HEK293 (cell line): ENCODE results near the gene CAPN8.

Experiments used
- CTCF ChIA-PET: fragments of 350-600 bp; formaldehyde crosslinking; extraction: SDS; loops from one replicate; lab custom pipeline; 2021; ENCODE audit warnings: antibody characterized with exemption; lab: Yijun Ruan, JAX
- POLR2A ChIA-PET: fragments of 300-600 bp; formaldehyde crosslinking; extraction: SDS; loops from one replicate; lab custom pipeline; 2020; ENCODE audit warnings: antibody characterized with exemption, inconsistent platforms; lab: Yijun Ruan, JAX
- H3K27ac ChIP-seq: fragments of 200-500 bp; sonication (Bioruptor generic); 2 replicates; pipeline ENCODE4 v1.5.1; 2014; ENCODE audit warnings: low read depth, low read length, control low read depth, inconsistent platforms; ENCODE audit errors: extremely low read depth
- H3K36me3 ChIP-seq, 2 experiments: fragments of 200-500 bp in 1 of 2; sonication (Bioruptor generic) in 1 of 2; 1 replicate in 1 of 2; 2 replicates in 1 of 2; pipeline ENCODE4 v1.5.1; 2014 to 2017; ENCODE audit warnings: inconsistent platforms in 2 of 2, low read length in 2 of 2; ENCODE audit not compliant: control insufficient read depth in 2 of 2, insufficient read depth in 1 of 2
- H3K4me1 ChIP-seq: fragments of 200-500 bp; sonication (Bioruptor generic); 2 replicates; pipeline ENCODE4 v1.5.1; 2014; ENCODE audit warnings: mild to moderate bottlenecking, low read length, inconsistent platforms; ENCODE audit not compliant: control insufficient read depth, insufficient read depth
- H3K4me3 ChIP-seq: 2 replicates; pipeline ENCODE4 v1.5.1; 2011; ENCODE audit warnings: low read depth, mild to moderate bottlenecking, control low read depth, low read length, moderate library complexity
- H3K9me3 ChIP-seq: fragments of 200-500 bp; sonication (Bioruptor generic); 2 replicates; pipeline ENCODE4 v1.5.1; 2014; ENCODE audit warnings: low read depth, low read length, inconsistent platforms; ENCODE audit not compliant: control insufficient read depth, insufficient read depth
- KLF8 ChIP-seq: fragments of 450-650 bp; formaldehyde crosslinking; IDR thresholded peaks from 2 replicates; pipeline ENCODE4 v1.5.1; 2016; ENCODE audit warnings: missing biosample characterization, missing genetic modification characterization
- RBAK ChIP-seq: fragments of 450-650 bp; formaldehyde crosslinking; IDR thresholded peaks from 2 replicates; pipeline ENCODE4 v1.5.1; 2016; ENCODE audit warnings: missing biosample characterization, missing genetic modification characterization
- YY1 ChIP-seq: fragments of 450-650 bp; formaldehyde crosslinking; IDR thresholded peaks from 2 replicates; pipeline ENCODE4 v1.5.1; 2018; ENCODE audit warnings: missing biosample characterization, missing genetic modification characterization
- ZBTB48 ChIP-seq: fragments of 450-650 bp; formaldehyde crosslinking; IDR thresholded peaks from 2 replicates; pipeline ENCODE4 v1.5.1; 2016; ENCODE audit warnings: missing biosample characterization, missing genetic modification characterization
- ZFP3 ChIP-seq: fragments of 450-650 bp; formaldehyde crosslinking; IDR thresholded peaks from 2 replicates; pipeline ENCODE4 v1.5.1; 2016; ENCODE audit warnings: low read depth, missing biosample characterization, missing genetic modification characterization
- ZFP37 ChIP-seq: fragments of 450-650 bp; formaldehyde crosslinking; IDR thresholded peaks from 2 replicates; pipeline ENCODE4 v1.5.1; 2016; ENCODE audit warnings: missing biosample characterization, missing genetic modification characterization
- ZNF16 ChIP-seq: fragments of 450-650 bp; formaldehyde crosslinking; IDR thresholded peaks from 2 replicates; pipeline ENCODE4 v1.5.1; 2016; ENCODE audit warnings: low read depth, missing biosample characterization, missing genetic modification characterization
- ZNF248 ChIP-seq: fragments of 450-650 bp; formaldehyde crosslinking; IDR thresholded peaks from 2 replicates; pipeline ENCODE4 v1.5.1; 2017; ENCODE audit warnings: missing biosample characterization, missing genetic modification characterization
- ZNF335 ChIP-seq: fragments of 450-650 bp; formaldehyde crosslinking; conservative IDR thresholded peaks from 2 replicates; pipeline ENCODE4 v1.5.1; 2016; ENCODE audit warnings: missing biosample characterization, missing genetic modification characterization
- ZNF404 ChIP-seq: fragments of 450-650 bp; formaldehyde crosslinking; IDR thresholded peaks from 2 replicates; pipeline ENCODE4 v1.5.1; 2017; ENCODE audit warnings: missing biosample characterization, missing genetic modification characterization
- ZNF560 ChIP-seq: fragments of 450-650 bp; formaldehyde crosslinking; IDR thresholded peaks from 2 replicates; pipeline ENCODE4 v1.5.1; 2017; ENCODE audit warnings: missing biosample characterization, missing genetic modification characterization, borderline replicate concordance
- ZNF623 ChIP-seq: fragments of 450-650 bp; formaldehyde crosslinking; IDR thresholded peaks from 2 replicates; pipeline ENCODE4 v1.5.1; 2016; ENCODE audit warnings: missing biosample characterization, missing genetic modification characterization
- ZNF654 ChIP-seq: fragments of 450-650 bp; formaldehyde crosslinking; IDR thresholded peaks from 2 replicates; pipeline ENCODE4 v1.5.1; 2016; ENCODE audit warnings: low read depth, missing biosample characterization, missing genetic modification characterization
- ZNF785 ChIP-seq: fragments of 450-650 bp; formaldehyde crosslinking; IDR thresholded peaks from 2 replicates; pipeline ENCODE4 v1.5.1; 2016; ENCODE audit warnings: missing biosample characterization, missing genetic modification characterization
- ZNF830 ChIP-seq: fragments of 450-650 bp; IDR thresholded peaks from 2 replicates; pipeline ENCODE4 v1.5.0; 2018; ENCODE audit warnings: missing biosample characterization, missing genetic modification characterization, low read depth, mild to moderate bottlenecking, moderate library complexity
- TF ChIP-seq, protein P1 (sequence below): fragments of 450-650 bp; formaldehyde crosslinking; IDR thresholded peaks from 2 replicates; pipeline ENCODE4 v1.5.1; 2016; ENCODE audit warnings: missing biosample characterization, missing genetic modification characterization
- TF ChIP-seq, protein P2 (sequence below): fragments of 450-650 bp; IDR thresholded peaks from 2 replicates; pipeline ENCODE4 v1.5.1; 2018; ENCODE audit warnings: missing biosample characterization, missing genetic modification characterization
- TF ChIP-seq, protein P3 (sequence below): fragments of 450-650 bp; formaldehyde crosslinking; IDR thresholded peaks from 2 replicates; pipeline ENCODE4; 2016; ENCODE audit warnings: missing biosample characterization, missing genetic modification characterization
- TF ChIP-seq, protein P4 (sequence below): fragments of 450-650 bp; formaldehyde crosslinking; IDR thresholded peaks from 2 replicates; pipeline ENCODE4 v1.5.1; 2016; ENCODE audit warnings: missing biosample characterization, missing genetic modification characterization, borderline replicate concordance

The CAPN8 gene

DNA sequence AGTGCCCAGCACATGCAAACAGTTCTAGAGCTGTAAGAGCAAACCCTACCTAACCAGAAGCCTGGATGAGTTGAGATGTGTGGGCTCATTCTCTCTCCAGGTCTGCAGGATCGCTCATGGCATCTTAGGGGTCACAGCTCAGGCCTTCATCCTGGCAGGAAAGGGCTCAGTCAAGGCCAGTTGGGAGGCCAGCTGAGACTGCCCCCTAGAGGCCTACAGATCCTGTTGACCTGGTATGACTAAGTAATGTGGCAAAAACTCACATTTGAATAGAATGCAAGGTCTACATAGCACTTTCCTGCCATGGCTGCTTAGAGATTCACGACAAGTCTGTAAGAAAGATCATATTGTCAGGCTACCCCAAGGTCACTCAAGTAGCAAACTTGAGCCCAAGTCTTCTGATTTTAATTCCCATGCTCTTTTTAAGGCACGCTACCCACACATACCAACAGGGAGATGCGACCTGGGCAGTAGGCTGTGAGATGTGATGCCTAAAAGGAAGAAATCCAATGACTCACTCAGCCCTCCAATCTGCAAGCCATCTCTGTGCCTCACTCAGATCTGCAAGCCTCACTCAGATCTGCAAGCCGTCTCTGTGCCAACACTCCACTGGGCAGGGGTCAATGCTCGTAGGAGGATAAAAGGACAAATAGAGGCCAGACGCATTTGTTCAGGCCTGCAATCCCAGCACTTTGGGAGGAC, 5.1 kb upstream of the CAPN8 start:
- H3K36me3 ChIP-seq: no peaks in the 10 kb centered on the region
- no peak overlapping the region for H3K4me3 ChIP-seq
- TF ChIP-seq, protein P1, sequence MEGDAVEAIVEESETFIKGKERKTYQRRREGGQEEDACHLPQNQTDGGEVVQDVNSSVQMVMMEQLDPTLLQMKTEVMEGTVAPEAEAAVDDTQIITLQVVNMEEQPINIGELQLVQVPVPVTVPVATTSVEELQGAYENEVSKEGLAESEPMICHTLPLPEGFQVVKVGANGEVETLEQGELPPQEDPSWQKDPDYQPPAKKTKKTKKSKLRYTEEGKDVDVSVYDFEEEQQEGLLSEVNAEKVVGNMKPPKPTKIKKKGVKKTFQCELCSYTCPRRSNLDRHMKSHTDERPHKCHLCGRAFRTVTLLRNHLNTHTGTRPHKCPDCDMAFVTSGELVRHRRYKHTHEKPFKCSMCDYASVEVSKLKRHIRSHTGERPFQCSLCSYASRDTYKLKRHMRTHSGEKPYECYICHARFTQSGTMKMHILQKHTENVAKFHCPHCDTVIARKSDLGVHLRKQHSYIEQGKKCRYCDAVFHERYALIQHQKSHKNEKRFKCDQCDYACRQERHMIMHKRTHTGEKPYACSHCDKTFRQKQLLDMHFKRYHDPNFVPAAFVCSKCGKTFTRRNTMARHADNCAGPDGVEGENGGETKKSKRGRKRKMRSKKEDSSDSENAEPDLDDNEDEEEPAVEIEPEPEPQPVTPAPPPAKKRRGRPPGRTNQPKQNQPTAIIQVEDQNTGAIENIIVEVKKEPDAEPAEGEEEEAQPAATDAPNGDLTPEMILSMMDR (tag by site-specific recombination): peak; percentile 44; the same call in 1 of the 2 replicates
- no peak for TF ChIP-seq KLF8 (tag by site-specific recombination)
- no peak for TF ChIP-seq ZFP37
- no peak for TF ChIP-seq ZNF404
- no peak for TF ChIP-seq ZFP3 (tag by site-specific recombination)
- no peak for TF ChIP-seq RBAK (tag by site-specific recombination)
- TF ChIP-seq ZBTB48 (tag by site-specific recombination): peak; percentile 92
- no peak; the same call in 1 of the 2 replicates for TF ChIP-seq ZNF654 (tag by site-specific recombination)
- no peak for TF ChIP-seq ZNF830 (tag by site-specific recombination)
- TF ChIP-seq, protein P2, sequence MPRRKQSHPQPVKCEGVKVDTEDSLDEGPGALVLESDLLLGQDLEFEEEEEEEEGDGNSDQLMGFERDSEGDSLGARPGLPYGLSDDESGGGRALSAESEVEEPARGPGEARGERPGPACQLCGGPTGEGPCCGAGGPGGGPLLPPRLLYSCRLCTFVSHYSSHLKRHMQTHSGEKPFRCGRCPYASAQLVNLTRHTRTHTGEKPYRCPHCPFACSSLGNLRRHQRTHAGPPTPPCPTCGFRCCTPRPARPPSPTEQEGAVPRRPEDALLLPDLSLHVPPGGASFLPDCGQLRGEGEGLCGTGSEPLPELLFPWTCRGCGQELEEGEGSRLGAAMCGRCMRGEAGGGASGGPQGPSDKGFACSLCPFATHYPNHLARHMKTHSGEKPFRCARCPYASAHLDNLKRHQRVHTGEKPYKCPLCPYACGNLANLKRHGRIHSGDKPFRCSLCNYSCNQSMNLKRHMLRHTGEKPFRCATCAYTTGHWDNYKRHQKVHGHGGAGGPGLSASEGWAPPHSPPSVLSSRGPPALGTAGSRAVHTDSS: peak; percentile 25; the same call in 1 of the 2 replicates
- H3K9me3 ChIP-seq: no peaks in the 10 kb centered on the region
- POLR2A ChIA-PET: no interaction called here
- CTCF ChIA-PET: interaction anchor here (0.5 to 3.6 kb wide), 36 partner anchors 8 to 592 kb away, joined by 3 to 29 read pairs (median 4); no protein-coding TSS in a partner anchor
- H3K4me1 ChIP-seq: no peaks in the 10 kb centered on the region
- no peak overlapping the region for H3K27ac ChIP-seq

DNA sequence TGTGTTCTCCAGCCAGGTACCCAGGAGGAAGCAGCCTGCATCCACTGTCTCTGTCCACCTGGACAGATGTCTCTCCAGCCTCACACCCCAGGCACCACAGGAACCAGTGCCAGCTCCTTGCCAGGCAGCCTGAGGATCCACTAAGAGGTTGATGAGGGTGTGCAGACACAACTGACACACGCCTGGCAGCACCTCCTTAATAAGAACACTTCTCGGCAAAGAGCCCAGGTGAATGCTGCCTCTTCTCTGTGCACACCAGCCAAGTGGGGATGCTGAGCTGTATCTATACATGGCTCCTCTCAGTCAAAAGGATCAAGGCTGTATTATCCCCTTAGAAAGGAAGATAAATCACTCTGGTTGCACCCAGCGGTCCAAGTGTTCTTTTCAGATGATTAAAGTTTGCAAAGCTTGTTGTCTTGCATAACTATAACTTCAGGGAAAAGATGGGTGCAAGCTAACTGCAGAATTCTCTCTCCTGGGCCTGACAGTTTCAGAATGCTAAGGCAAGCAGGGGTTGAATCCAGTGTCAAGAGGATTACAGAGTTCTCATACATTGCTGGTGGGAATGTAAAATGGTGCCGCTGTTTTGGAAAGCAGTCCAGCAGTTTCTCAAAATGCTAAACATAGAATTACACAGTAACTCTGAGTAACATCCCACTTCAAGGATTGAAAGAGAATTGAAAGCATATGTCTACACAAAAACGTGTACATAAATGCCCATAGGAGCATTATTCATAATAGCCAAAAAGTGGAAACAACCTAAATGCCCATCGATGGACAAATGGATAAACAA, 3.7 kb upstream of the CAPN8 start:
- no peak overlapping the region for H3K27ac ChIP-seq
- TF ChIP-seq YY1 (tag by site-specific recombination) (no peak), ZNF785 (tag by site-specific recombination) (no peak), ZNF248 (tag by site-specific recombination) (no peak), ZNF335 (tag by site-specific recombination) (no peak), ZNF623 (tag by site-specific recombination) (no peak), ZNF560 (no peak), ZNF16 (tag by site-specific recombination) (no peak)
- TF ChIP-seq, protein P3, sequence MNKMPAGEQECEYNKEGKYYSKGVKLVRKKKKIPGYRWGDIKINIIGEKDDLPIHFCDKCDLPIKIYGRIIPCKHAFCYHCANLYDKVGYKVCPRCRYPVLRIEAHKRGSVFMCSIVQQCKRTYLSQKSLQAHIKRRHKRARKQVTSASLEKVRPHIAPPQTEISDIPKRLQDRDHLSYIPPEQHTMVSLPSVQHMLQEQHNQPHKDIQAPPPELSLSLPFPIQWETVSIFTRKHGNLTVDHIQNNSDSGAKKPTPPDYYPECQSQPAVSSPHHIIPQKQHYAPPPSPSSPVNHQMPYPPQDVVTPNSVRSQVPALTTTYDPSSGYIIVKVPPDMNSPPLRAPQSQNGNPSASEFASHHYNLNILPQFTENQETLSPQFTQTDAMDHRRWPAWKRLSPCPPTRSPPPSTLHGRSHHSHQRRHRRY (tag by site-specific recombination): no peak
- TF ChIP-seq, protein P4, sequence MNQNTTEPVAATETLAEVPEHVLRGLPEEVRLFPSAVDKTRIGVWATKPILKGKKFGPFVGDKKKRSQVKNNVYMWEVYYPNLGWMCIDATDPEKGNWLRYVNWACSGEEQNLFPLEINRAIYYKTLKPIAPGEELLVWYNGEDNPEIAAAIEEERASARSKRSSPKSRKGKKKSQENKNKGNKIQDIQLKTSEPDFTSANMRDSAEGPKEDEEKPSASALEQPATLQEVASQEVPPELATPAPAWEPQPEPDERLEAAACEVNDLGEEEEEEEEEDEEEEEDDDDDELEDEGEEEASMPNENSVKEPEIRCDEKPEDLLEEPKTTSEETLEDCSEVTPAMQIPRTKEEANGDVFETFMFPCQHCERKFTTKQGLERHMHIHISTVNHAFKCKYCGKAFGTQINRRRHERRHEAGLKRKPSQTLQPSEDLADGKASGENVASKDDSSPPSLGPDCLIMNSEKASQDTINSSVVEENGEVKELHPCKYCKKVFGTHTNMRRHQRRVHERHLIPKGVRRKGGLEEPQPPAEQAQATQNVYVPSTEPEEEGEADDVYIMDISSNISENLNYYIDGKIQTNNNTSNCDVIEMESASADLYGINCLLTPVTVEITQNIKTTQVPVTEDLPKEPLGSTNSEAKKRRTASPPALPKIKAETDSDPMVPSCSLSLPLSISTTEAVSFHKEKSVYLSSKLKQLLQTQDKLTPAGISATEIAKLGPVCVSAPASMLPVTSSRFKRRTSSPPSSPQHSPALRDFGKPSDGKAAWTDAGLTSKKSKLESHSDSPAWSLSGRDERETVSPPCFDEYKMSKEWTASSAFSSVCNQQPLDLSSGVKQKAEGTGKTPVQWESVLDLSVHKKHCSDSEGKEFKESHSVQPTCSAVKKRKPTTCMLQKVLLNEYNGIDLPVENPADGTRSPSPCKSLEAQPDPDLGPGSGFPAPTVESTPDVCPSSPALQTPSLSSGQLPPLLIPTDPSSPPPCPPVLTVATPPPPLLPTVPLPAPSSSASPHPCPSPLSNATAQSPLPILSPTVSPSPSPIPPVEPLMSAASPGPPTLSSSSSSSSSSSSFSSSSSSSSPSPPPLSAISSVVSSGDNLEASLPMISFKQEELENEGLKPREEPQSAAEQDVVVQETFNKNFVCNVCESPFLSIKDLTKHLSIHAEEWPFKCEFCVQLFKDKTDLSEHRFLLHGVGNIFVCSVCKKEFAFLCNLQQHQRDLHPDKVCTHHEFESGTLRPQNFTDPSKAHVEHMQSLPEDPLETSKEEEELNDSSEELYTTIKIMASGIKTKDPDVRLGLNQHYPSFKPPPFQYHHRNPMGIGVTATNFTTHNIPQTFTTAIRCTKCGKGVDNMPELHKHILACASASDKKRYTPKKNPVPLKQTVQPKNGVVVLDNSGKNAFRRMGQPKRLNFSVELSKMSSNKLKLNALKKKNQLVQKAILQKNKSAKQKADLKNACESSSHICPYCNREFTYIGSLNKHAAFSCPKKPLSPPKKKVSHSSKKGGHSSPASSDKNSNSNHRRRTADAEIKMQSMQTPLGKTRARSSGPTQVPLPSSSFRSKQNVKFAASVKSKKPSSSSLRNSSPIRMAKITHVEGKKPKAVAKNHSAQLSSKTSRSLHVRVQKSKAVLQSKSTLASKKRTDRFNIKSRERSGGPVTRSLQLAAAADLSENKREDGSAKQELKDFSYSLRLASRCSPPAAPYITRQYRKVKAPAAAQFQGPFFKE (tag by site-specific recombination): no peak
- TF ChIP-seq, all 188 proteins: peak for 0
- CTCF ChIA-PET: interaction anchor here (0.6 to 2.6 kb wide), 10 partner anchors 10 to 536 kb away, joined by 3 to 29 read pairs (median 5); no protein-coding TSS in a partner anchor

More for the DNA sequence above, 3.7 kb upstream of the CAPN8 start:
- Histone ChIP-seq H3K36me3 (no peaks in the 10 kb centered on the region), H3K4me3 (no peak overlapping the region), H3K9me3 (no peaks in the 10 kb centered on the region), H3K4me1 (no peaks in the 10 kb centered on the region)
- POLR2A ChIA-PET: no interaction called here
